Colonic mucosa (tissue), 4 donors: ENCODE results near the gene HOXB8. TPM values are rescaled to one million over a fixed set of nuclear protein-coding genes. Genes with fewer than 3 reads are reported as not detected.

Experiments
- DNase-seq: peaks from one replicate; pipeline ENCODE4 v3.0.0-alpha.2; 2020
- H3K27ac ChIP-seq: fragments of 200-600 bp; one replicate; pipeline ENCODE4 v1.8.0; 2021
- H3K27me3 ChIP-seq: fragments of 200-600 bp; one replicate; pipeline ENCODE4 v1.8.0; 2021
- H3K36me3 ChIP-seq: fragments of 200-600 bp; one replicate; pipeline ENCODE4 v1.8.0; 2021
- H3K4me1 ChIP-seq: fragments of 200-600 bp; one replicate; pipeline ENCODE4 v1.8.0; 2021; ENCODE audit warnings: mild to moderate bottlenecking
- H3K4me3 ChIP-seq: fragments of 200-600 bp; one replicate; pipeline ENCODE4 v1.8.0; 2021
- H3K9ac ChIP-seq, 2 donors: one replicate each; pipeline ENCODE4 v1.7.0; 2013; ENCODE audit warnings: control low read depth in 2 of 2, low read depth in 2 of 2, low read length in 2 of 2
- H3K9me3 ChIP-seq: fragments of 200-600 bp; one replicate; pipeline ENCODE4 v1.8.0; 2021
- CTCF ChIP-seq: fragments of 200-600 bp; IDR thresholded peaks from one replicate; pipeline ENCODE4 v1.8.0; 2022; ENCODE audit warnings: antibody characterized with exemption, mild to moderate bottlenecking
- intact Hi-C: fragments of 100-400 bp; cut with DNase I; formaldehyde crosslinking; loops from one replicate; pipeline ENCODE4 v1.14.1; 2022
- total RNA-seq, 2 donors: library from RNA; stranded (reverse); fragmentation: NEBNext Ultra II Directional in 1 of 2; extraction: Animal tissue kit (Norgen Biotek cat#: 25700) in 1 of 2; gene quantifications; one replicate each; pipeline ENCODE4 v1.2.1, GENCODE V29; 2021
- donor health status: healthy.
- donor health status: DM: no; HTN: no; CAD: no.
- donor health status: DM: no; HTN: no; CAD: no.

Gene HOXB8
- total RNA-seq, 2 donors from 2014 or later, result 4.2 to 7.4 TPM

- peak overlapping the region; percentile 66 to 76 for H3K9ac ChIP-seq
- peak overlapping the region; percentile 35 for H3K4me3 ChIP-seq
- H3K4me1 ChIP-seq, result peaks cover 22% of the 10 kb centered on the region
- no peaks in the 10 kb centered on the region for H3K27me3 ChIP-seq
- no peak for TF ChIP-seq CTCF
- H3K9me3 ChIP-seq, result no peaks in the 10 kb centered on the region
- H3K27ac ChIP-seq, result peak overlapping the region; percentile 70
- no peak for DNase-seq
- H3K36me3 ChIP-seq, result no peaks in the 10 kb centered on the region
- intact Hi-C loops, result no loop called here
Observed at GRCh38 chr17:48576479-48577309, 38.4 kb downstream of the HOXB8 start.

GRCh38 chr17:48575673-48576478 is 39.2 kb downstream of the HOXB8 start:
- intact Hi-C loops, result no loop called here
- no peak for DNase-seq
- H3K9me3 ChIP-seq, result no peaks in the 10 kb centered on the region
- H3K4me3 ChIP-seq, result peak overlapping the region; percentile 35
- no peaks in the 10 kb centered on the region for H3K27me3 ChIP-seq
- no peaks in the 10 kb centered on the region for H3K36me3 ChIP-seq
- peaks cover 17% of the 10 kb centered on the region for H3K4me1 ChIP-seq
- no peak for TF ChIP-seq CTCF
- peak overlapping the region; percentile 70 for H3K27ac ChIP-seq
- H3K9ac ChIP-seq, result peak overlapping the region; percentile 34 to 62

GRCh38 chr17:48575066-48575582 is 40.0 kb downstream of the HOXB8 start:
- no peak for DNase-seq
- Histone ChIP-seq H3K9ac (peak overlapping the region in 1 of 2 donors; percentile 37), H3K4me1 (peaks cover 16% of the 10 kb centered on the region), H3K27me3 (no peaks in the 10 kb centered on the region), H3K4me3 (no peak overlapping the region), H3K27ac (peak overlapping the region; percentile 70), H3K9me3 (no peaks in the 10 kb centered on the region), H3K36me3 (no peaks in the 10 kb centered on the region)
- no peak for TF ChIP-seq CTCF
- intact Hi-C loops, result no loop called here

- no peak for TF ChIP-seq CTCF
- Histone ChIP-seq H3K27me3 (no peaks in the 10 kb centered on the region), H3K27ac (peak overlapping the region; percentile 70), H3K4me3 (no peak overlapping the region), H3K9me3 (no peaks in the 10 kb centered on the region), H3K4me1 (peaks cover 11% of the 10 kb centered on the region), H3K36me3 (no peaks in the 10 kb centered on the region), H3K9ac (peak overlapping the region; percentile 24 to 52)
- intact Hi-C loops, result no loop called here
- no peak for DNase-seq
Observed at GRCh38 chr17:48574505-48575065, 40.5 kb downstream of the HOXB8 start.

- peak overlapping the region; percentile 70 for H3K27ac ChIP-seq
- intact Hi-C loops, result no loop called here
- no peaks in the 10 kb centered on the region for H3K36me3 ChIP-seq
- H3K4me1 ChIP-seq, result peaks cover 25% of the 10 kb centered on the region
- H3K27me3 ChIP-seq, result no peaks in the 10 kb centered on the region
- no peaks in the 10 kb centered on the region for H3K9me3 ChIP-seq
- H3K4me3 ChIP-seq, result no peak overlapping the region
- TF ChIP-seq CTCF, result no peak
- H3K9ac ChIP-seq, result peak overlapping the region; percentile 55 to 68
- DNase-seq, result no peak
Observed at GRCh38 chr17:48571826-48572417, 43.2 kb downstream of the HOXB8 start.
